Neural crest cell (in vitro differentiated cells): ENCODE results near the gene RAB3IL1. TPM values are rescaled to one million over a fixed set of nuclear protein-coding genes. Genes with fewer than 3 reads are reported as not detected.
"Not testable (repeated sequence)": the region's sequence is repeated elsewhere in the genome, so short reads cannot be mapped to it uniquely, and the experiment has no call there.

Experiments used
- DNase-seq: peaks from one replicate; pipeline ENCODE4 v3.0.0; 2021; ENCODE audit warnings: low read depth, mixed read lengths, low spot score
- H3K27ac Mint-ChIP-seq: one replicate; pipeline ENCODE4 v1.8.0; 2021; ENCODE audit warnings: mild to moderate bottlenecking, mixed read lengths; ENCODE audit not compliant: unreplicated experiment
- H3K27me3 Mint-ChIP-seq: 2 replicates; pipeline ENCODE4 v1.8.0; 2021; ENCODE audit warnings: low read depth, mild to moderate bottlenecking, mixed read lengths
- H3K36me3 Mint-ChIP-seq: 2 replicates; pipeline ENCODE4 v1.8.0; 2021; ENCODE audit warnings: low read depth, mild to moderate bottlenecking, mixed read lengths
- H3K4me1 Mint-ChIP-seq: 2 replicates; pipeline ENCODE4 v1.8.0; 2021; ENCODE audit warnings: mixed read lengths
- H3K4me3 Mint-ChIP-seq: one replicate; pipeline ENCODE4 v1.8.0; 2021; ENCODE audit warnings: mild to moderate bottlenecking, mixed read lengths
- H3K9me3 Mint-ChIP-seq: 2 replicates; pipeline ENCODE4 v1.8.0; 2021; ENCODE audit warnings: mixed read lengths
- CTCF ChIP-seq: fragments of 200-600 bp; sonication (generic); conservative IDR thresholded peaks from 2 replicates; pipeline ENCODE4 v1.5.0; 2021; ENCODE audit warnings: antibody characterized with exemption, mild to moderate bottlenecking
- total RNA-seq: library from RNA; stranded (reverse); gene quantifications from 2 replicates; pipeline ENCODE4 v1.2.1, GENCODE V29; 2021

RAB3IL1 gene
- total RNA-seq, 1 donor from 2014 or later, result 3.4 TPM

GRCh38 chr11:61954851-61955421 lies 37.6 kb upstream of the RAB3IL1 start:
- Mint-ChIP-seq H3K4me1 (peaks cover under 1% of the 10 kb centered on the region), H3K27ac (no peak overlapping the region), H3K27me3 (peaks cover 33% of the 10 kb centered on the region), H3K4me3 (no peak overlapping the region), H3K9me3 (no peaks in the 10 kb centered on the region), H3K36me3 (no peaks in the 10 kb centered on the region)
- DNase-seq, result no peak
- no peak for TF ChIP-seq CTCF

- H3K36me3 Mint-ChIP-seq, result no peaks in the 10 kb centered on the region
- H3K27me3 Mint-ChIP-seq, result peaks cover 33% of the 10 kb centered on the region
- no peak for DNase-seq
- H3K4me3 Mint-ChIP-seq, result no peak overlapping the region
- TF ChIP-seq CTCF, result no peak
- H3K4me1 Mint-ChIP-seq, result peaks cover 7% of the 10 kb centered on the region
- no peaks in the 10 kb centered on the region for H3K9me3 Mint-ChIP-seq
- no peak overlapping the region for H3K27ac Mint-ChIP-seq
Measured at GRCh38 chr11:61954106-61954850, 36.9 kb upstream of the RAB3IL1 start.

GRCh38 chr11:61953632-61954031 lies 36.3 kb upstream of the RAB3IL1 start:
- H3K9me3 Mint-ChIP-seq, H3K27ac Mint-ChIP-seq, H3K4me3 Mint-ChIP-seq, H3K36me3 Mint-ChIP-seq, DNase-seq: not testable (repeated sequence)
- H3K27me3 Mint-ChIP-seq, result peaks cover 33% of the 10 kb centered on the region
- peaks cover 12% of the 10 kb centered on the region for H3K4me1 Mint-ChIP-seq

- Mint-ChIP-seq H3K27ac (no peak overlapping the region), H3K9me3 (no peaks in the 10 kb centered on the region), H3K4me1 (peaks cover 12% of the 10 kb centered on the region), H3K4me3 (no peak overlapping the region), H3K27me3 (peaks cover 31% of the 10 kb centered on the region), H3K36me3 (no peaks in the 10 kb centered on the region)
- TF ChIP-seq CTCF, result no peak
- DNase-seq, result no peak
Measured at GRCh38 chr11:61952882-61953281, 35.5 kb upstream of the RAB3IL1 start.

- Mint-ChIP-seq H3K36me3 (no peaks in the 10 kb centered on the region), H3K9me3 (no peaks in the 10 kb centered on the region), H3K4me3 (no peak overlapping the region), H3K27me3 (peaks cover 28% of the 10 kb centered on the region), H3K4me1 (peaks cover 12% of the 10 kb centered on the region), H3K27ac (peak overlapping the region; percentile 19)
- no peak for DNase-seq
- no peak for TF ChIP-seq CTCF
Measured at GRCh38 chr11:61951484-61952135, 34.2 kb upstream of the RAB3IL1 start.
